B cell (primary cell): ENCODE data around the gene KCNH1. TPM values are rescaled to one million over a fixed set of nuclear protein-coding genes. Genes with fewer than 3 reads are reported as not detected.
A peak's percentile ranks its signal among the peaks of the same experiment; 100 is the strongest.

ENCODE experiments used
- ATAC-seq: fragments of 200-7000 bp; cut with Tn5 transposase; one replicate; pipeline ENCODE4 v1.10.0; 2021; ENCODE audit warnings: low read depth, mild to moderate bottlenecking, moderate number of reproducible peaks, moderate library complexity
- CTCF ChIA-PET: fragments of 350-600 bp; sonication (Branson Sonifier 250); formaldehyde crosslinking; loops from one replicate; lab custom pipeline; 2021; ENCODE audit warnings: antibody characterized with exemption, inconsistent platforms; lab: Charles Lee
- POLR2A ChIA-PET: fragments of 350-600 bp; sonication (Branson Sonifier 250); formaldehyde crosslinking; loops from one replicate; lab custom pipeline; 2021; ENCODE audit warnings: antibody characterized with exemption; lab: Charles Lee
- DNase-seq: peaks from one replicate; pipeline ENCODE4 v3.0.0; 2013
- H2AFZ ChIP-seq: 2 replicates; pipeline ENCODE4 v1.6.1; 2012; ENCODE audit warnings: mild to moderate bottlenecking, low read depth, low read length; ENCODE audit not compliant: insufficient read depth, poor library complexity, severe bottlenecking
- H3K27ac ChIP-seq, 2 donors: 1 replicate in 1 of 2; 2 replicates in 1 of 2; pipeline ENCODE4 v1.5.1; 2012 to 2013; ENCODE audit warnings: low read length in 2 of 2, mild to moderate bottlenecking in 2 of 2, moderate library complexity in 1 of 2
- H3K27me3 ChIP-seq, 4 experiments: fragments of 200-600 bp in 1 of 4; sonication (generic) in 1 of 4; replicated peaks in 1 of 4; 1 replicate in 2 of 4; 2 replicates in 2 of 4; pipeline versions ENCODE4 v1.6.1 to v1.7.0; 2013 to 2016; ENCODE audit warnings: low read length in 3 of 4, mild to moderate bottlenecking in 2 of 4, mixed read lengths in 1 of 4, moderate library complexity in 1 of 4; ENCODE audit not compliant: insufficient read depth in 4 of 4, control insufficient read depth in 3 of 4; ENCODE audit errors: control extremely low read depth in 1 of 4
- H3K36me3 ChIP-seq, 2 experiments: replicated peaks in 1 of 2; 1 replicate in 1 of 2; 2 replicates in 1 of 2; pipeline versions ENCODE4 v1.6.1 to v1.7.1; 2013; ENCODE audit warnings: low read length in 1 of 2; ENCODE audit not compliant: insufficient read depth in 2 of 2, control insufficient read depth in 1 of 2; ENCODE audit errors: control extremely low read depth in 1 of 2, extremely low read depth in 1 of 2
- H3K4me1 ChIP-seq, 2 donors: fragments of 200-600 bp in 1 of 2; sonication (generic) in 1 of 2; 1 replicate in 1 of 2; 2 replicates in 1 of 2; pipeline versions ENCODE4 v1.5.1 to v1.6.1; 2013 to 2017; ENCODE audit warnings: low read length in 2 of 2; ENCODE audit not compliant: control insufficient read depth in 2 of 2, insufficient read depth in 2 of 2
- H3K4me2 ChIP-seq: replicated peaks from 2 replicates; pipeline ENCODE3; 2012; ENCODE audit warnings: mild to moderate bottlenecking, low read depth, low read length; ENCODE audit not compliant: poor library complexity, severe bottlenecking
- H3K4me3 ChIP-seq, 5 experiments: fragments of 200-600 bp in 1 of 5; sonication (generic) in 1 of 5; 1 replicate in 3 of 5; 2 replicates in 2 of 5; pipeline versions ENCODE4 v1.5.1 to v1.7.0; 2011 to 2016; ENCODE audit warnings: low read length in 4 of 5, mild to moderate bottlenecking in 4 of 5, low read depth in 2 of 5, control low read depth in 1 of 5, moderate library complexity in 1 of 5; ENCODE audit not compliant: insufficient read depth in 1 of 5; ENCODE audit errors: control extremely low read depth in 1 of 5, extremely low read depth in 1 of 5
- H3K79me2 ChIP-seq: fragments of 200-600 bp; sonication (generic); one replicate; pipeline ENCODE4 v1.6.0; 2016; ENCODE audit warnings: low read length; ENCODE audit not compliant: control insufficient read depth, insufficient read depth
- H3K9ac ChIP-seq: fragments of 200-600 bp; sonication (generic); 2 replicates; pipeline ENCODE4 v1.6.1; 2017; ENCODE audit warnings: mild to moderate bottlenecking, low read length, moderate library complexity
- H3K9me3 ChIP-seq, 3 donors: one replicate each; pipeline versions ENCODE4 v1.6.1 to v1.7.1; 2013; ENCODE audit warnings: low read length in 2 of 3; ENCODE audit not compliant: control insufficient read depth in 2 of 3, insufficient read depth in 1 of 3; ENCODE audit errors: control extremely low read depth in 1 of 3
- H4K20me1 ChIP-seq: 2 replicates; pipeline ENCODE4 v1.6.0; 2012; ENCODE audit warnings: mild to moderate bottlenecking, low read length; ENCODE audit not compliant: insufficient read depth, control insufficient read depth, poor library complexity, severe bottlenecking
- H3K27ac Mint-ChIP-seq: one replicate; pipeline ENCODE4 v1.8.0; 2021; ENCODE audit warnings: mixed read lengths
- H3K27me3 Mint-ChIP-seq: one replicate; pipeline ENCODE4 v1.8.0; 2021; ENCODE audit warnings: mixed read lengths
- H3K4me1 Mint-ChIP-seq: one replicate; pipeline ENCODE4 v1.8.0; 2021; ENCODE audit warnings: mixed read lengths
- H3K4me3 Mint-ChIP-seq: one replicate; pipeline ENCODE4 v1.8.0; 2021; ENCODE audit warnings: mixed read lengths
- H3K9me3 Mint-ChIP-seq: one replicate; pipeline ENCODE4 v1.8.0; 2022; ENCODE audit warnings: mixed read lengths; ENCODE audit not compliant: insufficient read depth
- CTCF ChIP-seq: fragments of 200-600 bp; IDR thresholded peaks from one replicate; pipeline ENCODE4 v1.8.0; 2022; ENCODE audit warnings: antibody characterized with exemption, mild to moderate bottlenecking
- EZH2 ChIP-seq: IDR thresholded peaks from 2 replicates; pipeline ENCODE4 v1.6.1; 2012; ENCODE audit warnings: borderline replicate concordance, low read depth, mild to moderate bottlenecking, moderate library complexity, low read length; ENCODE audit not compliant: insufficient read depth, poor library complexity, severe bottlenecking
- WGBS: methylation state at CpG from one replicate; pipeline ENCODE4 v1.1.5; 2013; ENCODE audit warnings: missing lambda C conversion rate; ENCODE audit not compliant: insufficient coverage; 5-methylcytosine and 5-hydroxymethylcytosine counted together
- intact Hi-C: fragments of 100-400 bp; cut with micrococcal nuclease; formaldehyde crosslinking; loops from one replicate; pipeline ENCODE4 v1.10.0; 2022
- polyA plus RNA-seq: library from polyadenylated mRNA; depleted of rRNA; stranded (reverse); fragments of >200 nt; gene quantifications from 2 replicates; pipeline ENCODE4 v1.2.3, GENCODE V29; 2012
- total RNA-seq, 2 donors: library from RNA; stranded (reverse); fragments of 120-200 nt in 1 of 2; gene quantifications; 1 replicate in 1 of 2; 2 replicates in 1 of 2; pipeline versions ENCODE4 v1.2.3 to v1.2.4, GENCODE V29; 2013 to 2022

Gene KCNH1
- total and polyA plus RNA-seq, 2 donors (not counting 1 experiment from before 2014, with no cell fraction given): not detected

GRCh38 chr1:210727709-210728108 lies 406.2 kb downstream of the KCNH1 start:
- Histone ChIP-seq H3K9me3 (no peaks in the 10 kb centered on the region), H3K79me2 (no peaks in the 10 kb centered on the region), H3K27me3 (peaks cover 0 to 5% (median 0%) of the 10 kb centered on the region in 4 experiments), H4K20me1 (no peaks in the 10 kb centered on the region), H3K4me3 (no peak overlapping the region), H3K4me1 (no peaks in the 10 kb centered on the region), H2AFZ (no peak overlapping the region), H3K36me3 (no peaks in the 10 kb centered on the region), H3K9ac (no peak overlapping the region), H3K4me2 (no peak overlapping the region), H3K27ac (no peak overlapping the region)
- ChIA-PET POLR2A (no interaction called here), CTCF (no interaction called here)
- intact Hi-C loops: no loop called here
- no peak for ATAC-seq
- H3K4me3 Mint-ChIP-seq: no peak overlapping the region
- H3K4me1 Mint-ChIP-seq: no peaks in the 10 kb centered on the region
- WGBS: no CpG with 5 or more reads among the region's 2 CpGs
- no peaks in the 10 kb centered on the region for H3K27me3 Mint-ChIP-seq
- no peak for TF ChIP-seq EZH2
- DNase-seq: no peak
- no peak overlapping the region for H3K27ac Mint-ChIP-seq
- H3K9me3 Mint-ChIP-seq: no peaks in the 10 kb centered on the region

- H4K20me1 ChIP-seq: no peaks in the 10 kb centered on the region
- no peak for TF ChIP-seq CTCF
- no peak for TF ChIP-seq EZH2
- no CpG with 5 or more reads among the region's 2 CpGs for WGBS
- H2AFZ ChIP-seq: no peak overlapping the region
- H3K36me3 ChIP-seq: no peaks in the 10 kb centered on the region
- ChIA-PET CTCF (no interaction called here), POLR2A (no interaction called here)
- no peaks in the 10 kb centered on the region for H3K79me2 ChIP-seq
- H3K4me3 Mint-ChIP-seq: no peak overlapping the region
- intact Hi-C loops: no loop called here
- no peak overlapping the region for H3K27ac ChIP-seq
- H3K27me3 ChIP-seq: peaks cover 0 to 5% (median 0%) of the 10 kb centered on the region in 4 experiments
- H3K27me3 Mint-ChIP-seq: no peaks in the 10 kb centered on the region
- no peaks in the 10 kb centered on the region for H3K4me1 ChIP-seq
- no peaks in the 10 kb centered on the region for H3K4me1 Mint-ChIP-seq
- H3K9me3 Mint-ChIP-seq: no peaks in the 10 kb centered on the region
- no peaks in the 10 kb centered on the region for H3K9me3 ChIP-seq
- ATAC-seq (no peak), DNase-seq (peak; percentile 12)
- H3K27ac Mint-ChIP-seq: no peak overlapping the region
- H3K4me3 ChIP-seq: no peak overlapping the region
- H3K9ac ChIP-seq: no peak overlapping the region
- no peak overlapping the region for H3K4me2 ChIP-seq
These were observed 407.3 kb downstream of the KCNH1 start for GRCh38 chr1:210726621-210727020.
